ENCODE measurements around the gene SLC25A1.
"Not testable (repeated sequence)": the region's sequence is repeated elsewhere in the genome, so short reads cannot be mapped to it uniquely, and the experiment has no call there.

The SLC25A1 gene

GRCh38 chr22:19156109-19156508 lies 22.4 kb downstream of the SLC25A1 start:
- DNase-seq = not testable (repeated sequence)

- no peak for DNase-seq
Measured at GRCh38 chr22:19152942-19153883, 25.3 kb downstream of the SLC25A1 start.

- no peak for DNase-seq
Measured at GRCh38 chr22:19151329-19152191, 27.0 kb downstream of the SLC25A1 start.

GRCh38 chr22:19150482-19151328 lies 27.8 kb downstream of the SLC25A1 start:
- DNase-seq = no peak

GRCh38 chr22:19149991-19150390 lies 28.5 kb downstream of the SLC25A1 start, which contains the start of gene GSC2:
Gene GSC2, minus strand, starts transcription at chr22:19150292. Its CDS starts 9 bp downstream, at chr22:19150283.
- no peak for DNase-seq

GRCh38 chr22:19149047-19149883 lies 29.3 kb downstream of the SLC25A1 start:
- DNase-seq = peak; percentile 37 to 52

GRCh38 chr22:19148417-19149046 lies 30.0 kb downstream of the SLC25A1 start:
- no peak for DNase-seq

GRCh38 chr22:19147195-19147780 lies 31.2 kb downstream of the SLC25A1 start:
- DNase-seq = no peak

- DNase-seq = no peak
Measured at GRCh38 chr22:19146215-19146968, 32.1 kb downstream of the SLC25A1 start.

GRCh38 chr22:19143967-19144400 lies 34.6 kb downstream of the SLC25A1 start:
- peak; percentile 40 for DNase-seq

GRCh38 chr22:19143212-19143611 lies 35.3 kb downstream of the SLC25A1 start:
- no peak for DNase-seq

- DNase-seq = no peak
Measured at GRCh38 chr22:19142394-19142793, 36.1 kb downstream of the SLC25A1 start.

GRCh38 chr22:19139974-19140373 lies 38.6 kb downstream of the SLC25A1 start:
- DNase-seq = no peak

GRCh38 chr22:19139001-19139356 lies 39.6 kb downstream of the SLC25A1 start:
- no peak for DNase-seq

- DNase-seq = no peak
Measured at GRCh38 chr22:19138217-19139000, 40.1 kb downstream of the SLC25A1 start.

- no peak for DNase-seq
Measured at GRCh38 chr22:19137384-19138216, 40.9 kb downstream of the SLC25A1 start.

- no peak for DNase-seq
Measured at GRCh38 chr22:19136915-19137314, 41.6 kb downstream of the SLC25A1 start.

GRCh38 chr22:19134874-19135273 lies 43.7 kb downstream of the SLC25A1 start:
- DNase-seq = no peak
